HG03521 (cell line): ENCODE data around the gene UBE2E1.
"Not testable (repeated sequence)": the region's sequence is repeated elsewhere in the genome, so short reads cannot be mapped to it uniquely, and the experiment has no call there.

Source experiments
- ATAC-seq: cut with Tn5 transposase; IDR thresholded peaks from one replicate; pipeline ENCODE4 v1.9.1; 2021; ENCODE audit warnings: mild to moderate bottlenecking, moderate library complexity; ENCODE audit not compliant: unreplicated experiment

The UBE2E1 gene

DNA sequence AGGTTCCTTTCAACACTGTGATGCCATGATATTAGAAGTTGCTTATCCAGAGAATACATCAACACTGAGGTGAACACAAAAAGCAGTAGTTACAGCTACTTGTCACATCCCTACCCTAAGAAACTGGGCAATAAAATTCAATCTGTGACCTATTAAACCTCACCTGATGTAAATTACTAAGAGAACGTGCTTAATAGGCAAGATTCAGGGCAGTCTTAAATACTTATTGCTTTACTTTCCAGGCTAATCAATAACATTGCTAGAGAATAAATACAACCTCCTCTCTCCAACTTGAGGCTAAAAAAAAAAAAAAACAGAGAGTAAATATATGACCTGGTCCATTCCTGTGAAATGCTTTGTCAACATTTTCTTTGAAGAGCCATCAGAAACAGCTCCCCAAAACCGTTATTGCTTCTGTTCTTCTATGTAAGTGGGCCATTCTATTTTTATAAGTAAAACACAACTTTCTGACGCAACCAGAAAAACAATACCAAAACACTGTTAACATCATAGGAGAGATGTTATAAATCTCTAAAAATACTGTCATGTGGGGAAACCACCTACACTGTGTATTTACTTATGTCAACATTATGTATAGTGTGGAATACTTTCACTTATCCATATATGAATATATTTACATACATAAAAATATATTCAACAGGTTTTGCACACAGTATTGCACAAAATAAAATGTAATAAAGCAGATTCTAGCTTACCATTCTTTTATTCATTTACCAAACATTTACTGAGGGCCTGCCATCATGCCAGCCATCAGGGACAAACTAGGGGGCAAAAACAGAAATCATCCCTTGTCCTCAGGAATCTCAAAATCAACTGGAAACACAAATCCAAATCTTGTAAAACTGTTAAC, 108.4 kb downstream of the UBE2E1 start:
- no peak for ATAC-seq

DNA sequence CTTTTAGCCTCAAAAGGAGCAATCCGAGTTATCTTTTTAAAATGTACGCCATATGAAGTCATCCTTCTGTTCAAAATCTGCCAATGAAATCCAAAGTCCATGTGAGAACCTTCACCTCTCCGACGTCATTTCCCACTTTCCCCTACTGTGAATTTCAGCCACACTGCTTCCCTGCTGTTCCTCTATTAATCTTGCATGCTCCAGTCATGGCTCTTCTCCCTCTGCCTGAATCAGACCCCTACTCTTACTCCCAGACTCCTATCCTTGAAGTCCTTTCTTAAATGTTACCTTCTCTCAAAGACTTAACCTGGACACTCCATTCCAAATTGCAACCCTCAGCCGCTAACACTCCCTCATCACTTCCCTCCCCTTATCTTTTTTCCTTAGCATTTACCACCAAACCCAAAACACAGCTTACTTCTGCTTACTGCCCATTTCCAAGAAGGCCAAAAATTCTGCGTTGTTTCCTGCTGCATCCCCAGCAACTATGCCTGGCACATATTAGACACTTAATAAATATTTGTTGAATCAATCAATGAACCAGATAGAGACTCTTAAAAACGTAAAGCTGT, 109.9 kb downstream of the UBE2E1 start:
- ATAC-seq = no peak

DNA sequence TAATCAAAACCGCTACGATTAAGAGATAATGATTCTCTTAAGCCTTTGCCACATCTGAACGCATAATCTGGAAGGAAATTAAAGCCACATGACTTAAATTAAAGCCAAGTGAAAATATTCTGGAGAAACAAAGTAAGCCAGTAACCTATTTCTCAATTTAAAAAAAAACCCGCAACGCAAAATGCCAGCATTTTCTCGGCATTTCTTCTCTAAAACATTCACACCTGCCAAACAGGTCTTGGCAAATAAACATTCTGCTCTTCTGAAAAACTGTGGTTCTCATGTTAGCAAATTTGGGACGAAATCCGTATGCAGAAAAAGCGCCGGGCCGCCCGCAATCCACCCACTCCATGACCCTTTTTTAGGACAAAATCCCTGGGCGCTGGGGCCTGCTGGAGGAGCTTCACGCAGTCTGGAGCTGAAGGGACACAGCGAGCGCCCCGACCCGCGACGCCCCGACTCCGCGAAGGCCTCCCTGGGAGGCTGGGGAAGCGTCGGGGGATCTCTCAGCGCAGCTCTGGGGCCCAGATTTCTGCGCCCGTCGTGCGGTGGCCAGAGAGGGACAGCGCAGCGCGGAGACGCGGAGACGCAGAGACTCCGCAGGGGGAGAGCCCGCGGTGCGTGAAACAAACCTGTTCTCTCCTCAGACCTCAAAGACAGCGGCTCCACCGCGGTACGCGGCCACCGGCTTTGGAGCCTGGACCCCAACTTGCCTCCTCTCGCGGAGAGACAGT, 110.6 kb downstream of the UBE2E1 start:
- peak; percentile 34 for ATAC-seq

DNA sequence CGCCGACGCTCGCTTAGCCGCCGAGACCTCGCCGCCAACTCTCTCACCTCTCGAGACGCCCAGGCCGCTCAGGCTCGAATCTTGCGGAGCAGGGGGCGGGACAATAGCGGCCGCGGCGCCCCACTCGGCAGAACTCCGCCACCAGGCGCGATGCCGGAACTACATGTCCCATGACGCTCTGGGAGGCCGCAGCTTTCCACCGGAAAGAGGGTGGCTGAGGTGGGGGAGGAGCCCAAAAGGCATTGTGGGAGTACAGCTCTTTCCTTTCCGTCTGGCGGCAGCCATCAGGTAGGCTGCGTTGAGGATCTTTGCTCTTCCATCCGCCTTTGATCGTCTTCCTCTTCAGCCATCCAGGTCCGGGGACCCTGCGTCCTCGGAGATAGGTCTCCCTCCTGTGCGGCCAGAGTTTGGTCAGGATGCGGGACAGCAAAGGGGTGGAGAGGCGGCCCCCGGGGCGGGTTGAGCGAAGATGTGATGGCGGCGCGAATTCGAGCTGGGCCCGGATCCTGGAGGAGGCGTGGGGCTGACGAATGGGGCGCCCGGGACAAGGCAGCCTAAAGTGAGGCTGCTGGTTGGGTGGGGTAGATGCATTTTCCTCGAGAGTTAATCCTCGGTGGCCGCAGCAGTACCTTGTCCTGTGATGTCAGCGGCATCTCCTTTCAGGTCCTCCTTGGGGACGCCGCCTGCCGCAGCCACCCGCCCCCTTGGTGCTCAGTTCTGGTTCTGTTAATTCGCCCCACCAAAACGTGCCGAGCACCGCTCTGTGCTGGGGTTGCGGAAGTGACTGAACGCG, 111.3 kb downstream of the UBE2E1 start, which contains the start of the genes NKIRAS1 and RPL15:
TSS of gene NKIRAS1 (minus strand) at position 105 of the 793 bp plus-strand sequence. CDS start 6,086 bp downstream, outside the sequence.
TSS of gene RPL15 (plus strand) at position 247 of the 793 bp plus-strand sequence. CDS start 728 bp downstream, outside the sequence.
- peak; percentile 94 for ATAC-seq

DNA sequence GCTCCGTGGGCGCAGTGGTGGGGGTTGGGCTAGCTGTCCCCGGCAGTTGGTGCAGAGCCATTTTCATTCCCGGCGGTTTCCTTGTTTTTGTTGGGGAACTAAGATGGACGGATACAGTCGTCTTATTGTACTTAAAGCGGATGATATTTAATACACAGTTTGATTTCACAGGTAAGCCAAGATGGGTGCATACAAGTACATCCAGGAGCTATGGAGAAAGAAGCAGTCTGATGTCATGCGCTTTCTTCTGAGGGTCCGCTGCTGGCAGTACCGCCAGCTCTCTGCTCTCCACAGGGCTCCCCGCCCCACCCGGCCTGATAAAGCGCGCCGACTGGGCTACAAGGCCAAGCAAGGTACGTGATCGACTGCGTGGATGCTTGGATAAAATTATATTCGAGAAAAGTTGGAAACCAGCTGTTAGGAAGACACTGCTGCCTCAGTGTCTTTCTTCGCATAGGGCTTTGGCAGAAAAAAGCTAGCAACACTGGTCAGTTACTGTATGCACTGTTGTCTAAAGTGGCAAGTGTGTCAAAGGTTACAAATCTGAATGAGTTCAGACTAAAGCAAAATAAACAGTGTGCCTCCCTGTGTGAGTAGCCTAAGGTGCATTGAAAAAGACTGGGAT, 112.0 kb downstream of the UBE2E1 start:
- ATAC-seq = not testable (repeated sequence)

DNA sequence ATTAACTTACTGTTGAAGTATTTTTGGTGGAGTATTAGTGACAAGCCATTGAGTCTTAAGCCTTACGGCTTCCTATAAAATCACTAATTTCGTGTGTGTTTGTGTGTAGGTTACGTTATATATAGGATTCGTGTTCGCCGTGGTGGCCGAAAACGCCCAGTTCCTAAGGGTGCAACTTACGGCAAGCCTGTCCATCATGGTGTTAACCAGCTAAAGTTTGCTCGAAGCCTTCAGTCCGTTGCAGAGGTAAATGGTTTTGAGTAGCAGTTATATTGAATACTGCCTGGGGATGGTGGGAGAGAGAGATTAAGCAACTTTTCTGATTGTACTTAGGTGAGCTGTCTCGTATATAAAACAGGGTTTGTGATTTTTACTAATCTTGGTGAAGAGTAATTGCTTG, 112.6 kb downstream of the UBE2E1 start:
- not testable (repeated sequence) for ATAC-seq

DNA sequence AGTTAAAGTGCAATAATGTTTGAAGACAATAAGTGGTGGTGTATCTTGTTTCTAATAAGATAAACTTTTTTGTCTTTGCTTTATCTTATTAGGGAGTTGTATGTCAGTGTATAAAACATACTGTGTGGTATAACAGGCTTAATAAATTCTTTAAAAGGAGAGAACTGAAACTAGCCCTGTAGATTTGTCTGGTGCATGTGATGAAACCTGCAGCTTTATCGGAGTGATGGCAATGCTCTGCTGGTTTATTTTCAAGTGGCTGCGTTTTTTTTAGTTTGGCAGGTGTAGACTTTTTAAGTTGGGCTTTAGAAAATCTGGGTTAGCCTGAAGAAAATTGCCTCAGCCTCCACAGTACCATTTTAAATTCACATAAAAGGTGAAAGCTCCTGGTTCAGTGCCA, 113.9 kb downstream of the UBE2E1 start:
- no peak for ATAC-seq

DNA sequence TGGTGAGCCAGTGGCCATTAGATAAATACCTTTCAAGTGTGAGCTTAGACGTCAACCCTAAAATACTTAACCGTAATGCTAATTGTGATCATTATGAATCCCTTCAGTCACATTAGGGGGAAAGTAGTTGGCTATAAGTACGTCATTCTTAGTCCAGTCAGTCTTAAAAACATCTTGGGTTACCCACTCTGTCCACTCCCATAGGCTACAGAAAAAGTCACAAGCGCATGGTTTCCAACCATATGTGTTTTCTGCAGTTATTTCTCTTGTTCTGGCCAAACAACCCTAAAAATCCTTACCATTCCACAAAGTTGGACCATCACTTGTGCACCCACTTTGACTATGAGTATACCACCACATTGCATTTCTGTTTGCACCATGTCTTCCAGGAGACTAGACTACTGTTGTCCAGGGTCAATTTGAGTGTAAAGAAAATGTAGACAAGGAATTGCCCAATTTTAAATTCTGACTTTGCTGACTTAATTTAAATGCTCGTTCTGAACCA, 114.4 kb downstream of the UBE2E1 start:
- no peak for ATAC-seq

DNA sequence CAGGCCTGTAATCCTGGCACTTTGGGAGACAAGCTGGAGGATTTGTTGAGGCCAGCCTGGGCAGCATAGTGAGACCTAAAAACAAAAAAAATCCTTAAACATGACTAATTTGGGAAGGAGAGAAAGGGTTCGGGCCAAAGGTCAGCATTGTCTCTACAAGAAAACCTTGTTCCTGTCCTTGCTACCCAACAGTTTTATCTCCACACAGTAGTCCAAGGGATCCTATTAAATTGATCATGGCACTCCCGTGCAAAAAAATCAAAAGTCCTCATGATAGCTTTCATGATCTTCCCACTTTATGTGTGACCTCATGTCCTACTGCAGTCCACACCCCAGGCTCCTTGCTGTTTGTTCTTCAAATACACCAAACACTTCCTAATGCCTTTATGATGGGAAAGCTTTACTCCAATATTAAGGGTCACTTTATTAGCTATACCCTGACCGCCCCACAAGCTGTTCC, 115.3 kb downstream of the UBE2E1 start:
- ATAC-seq = no peak

DNA sequence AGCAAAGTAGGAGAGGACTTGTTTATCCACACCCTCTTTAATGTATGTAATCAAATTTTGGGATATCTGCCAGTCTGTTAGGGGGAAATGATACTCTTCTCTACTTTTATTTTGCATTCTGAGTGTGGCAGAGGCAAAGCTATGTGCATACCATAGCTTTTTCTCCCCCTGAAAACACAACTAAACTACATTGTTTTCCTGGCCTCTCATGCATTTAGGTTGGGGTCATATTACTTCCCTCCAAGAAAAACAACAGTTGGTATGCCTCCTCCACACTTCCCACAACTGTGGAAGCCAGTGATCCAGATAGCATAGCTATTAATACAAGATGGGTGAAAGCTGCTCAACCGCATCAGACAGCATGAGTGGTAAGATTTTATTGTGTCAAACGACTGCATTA, 118.0 kb downstream of the UBE2E1 start:
- no peak for ATAC-seq

DNA sequence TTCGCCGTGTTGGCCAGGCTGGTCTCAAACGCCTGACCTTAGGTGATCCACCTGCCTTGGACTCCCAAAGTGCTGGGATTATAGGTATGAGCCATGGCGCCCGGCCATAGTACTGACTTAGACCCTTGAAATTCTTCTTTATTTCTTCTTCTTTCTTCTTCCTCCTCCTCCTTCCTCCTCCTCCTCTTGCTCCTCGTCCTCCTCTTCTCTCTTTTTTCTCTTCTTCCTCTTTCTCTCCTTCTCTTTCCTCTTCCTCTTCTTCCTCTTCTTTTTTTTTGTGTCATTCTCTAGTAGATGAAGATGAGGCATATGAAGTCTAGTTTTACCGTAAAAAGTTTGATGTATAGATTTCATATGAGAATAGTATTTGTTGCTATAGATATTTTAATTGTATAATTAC, 120.5 kb downstream of the UBE2E1 start:
- ATAC-seq = no peak

DNA sequence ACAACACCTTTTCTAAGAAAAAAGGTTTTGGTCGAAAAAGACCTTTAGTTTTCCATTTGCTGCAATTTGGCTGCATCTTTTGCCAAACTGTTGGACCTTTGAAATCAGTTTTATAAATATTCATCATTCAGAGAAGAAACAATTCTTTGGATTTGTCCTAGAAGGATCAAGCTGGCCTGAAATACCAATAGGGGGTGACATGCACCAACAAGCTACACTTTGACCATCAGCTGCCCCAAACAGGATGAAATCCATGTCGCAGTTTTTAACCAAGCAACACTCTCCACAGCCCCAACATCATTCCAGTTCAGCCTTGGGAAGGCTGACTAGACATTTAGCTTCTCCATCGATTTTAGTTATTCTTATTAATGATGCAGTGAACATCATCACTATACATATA, 121.0 kb downstream of the UBE2E1 start:
- ATAC-seq = no peak

DNA sequence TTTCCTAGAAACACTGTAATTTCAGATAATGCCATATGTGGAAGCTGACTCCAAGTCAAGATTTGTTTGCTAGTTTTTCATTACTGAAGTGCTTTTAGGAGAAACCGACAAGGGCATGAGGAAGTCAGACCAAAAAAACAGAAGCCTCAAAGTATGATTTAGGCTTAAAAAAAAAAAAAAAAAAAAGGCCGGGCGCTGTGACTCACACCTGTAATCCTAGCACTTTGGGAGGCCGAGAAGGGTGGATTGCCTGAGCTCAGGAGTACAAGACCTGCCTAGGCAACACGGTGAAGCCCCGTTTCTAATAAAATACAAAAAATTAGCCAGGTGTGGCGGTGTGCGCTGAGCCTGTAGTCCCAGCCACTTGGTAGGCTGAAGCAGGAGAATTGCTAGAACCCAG, 122.8 kb downstream of the UBE2E1 start:
- ATAC-seq = no peak

DNA sequence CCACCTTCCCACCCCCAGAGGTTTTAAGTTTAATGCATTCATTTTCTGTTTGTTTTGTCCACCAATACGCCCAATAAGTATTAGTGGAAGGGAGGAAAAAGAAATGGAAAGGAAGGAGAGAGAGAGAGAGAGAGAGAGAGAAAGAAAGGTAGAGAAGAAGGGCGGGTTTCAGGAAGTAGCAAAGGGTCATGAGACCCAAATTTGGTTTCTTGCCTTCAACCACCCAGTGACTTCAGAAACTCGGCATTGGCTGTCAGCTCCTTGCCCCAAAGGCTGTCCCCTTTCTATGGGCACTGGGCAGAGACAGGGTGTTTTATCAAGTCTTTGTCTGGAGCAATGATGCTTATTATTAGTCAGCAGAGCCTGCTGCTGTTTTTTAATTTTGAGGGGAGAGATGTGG, 125.8 kb downstream of the UBE2E1 start:
- ATAC-seq = no peak

DNA sequence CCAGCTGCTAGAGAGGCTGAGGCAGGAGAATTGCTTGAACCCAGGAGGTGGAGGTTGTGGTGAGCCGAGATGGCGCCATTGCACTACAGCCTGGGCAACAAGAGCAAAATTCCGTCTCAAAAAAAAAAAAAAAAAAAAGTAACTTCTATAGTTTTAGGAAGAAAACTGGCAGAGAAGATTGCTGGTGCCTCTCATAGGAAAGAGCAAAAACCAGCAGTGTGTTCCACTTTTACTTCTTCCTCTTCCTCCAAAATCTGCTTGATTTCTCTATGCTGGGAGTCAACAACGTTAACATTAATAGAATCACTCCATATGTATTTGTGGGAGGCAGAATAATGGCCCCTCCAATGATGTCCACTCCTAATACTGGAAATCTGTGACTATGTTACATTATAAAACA, 126.8 kb downstream of the UBE2E1 start:
- no peak for ATAC-seq

DNA sequence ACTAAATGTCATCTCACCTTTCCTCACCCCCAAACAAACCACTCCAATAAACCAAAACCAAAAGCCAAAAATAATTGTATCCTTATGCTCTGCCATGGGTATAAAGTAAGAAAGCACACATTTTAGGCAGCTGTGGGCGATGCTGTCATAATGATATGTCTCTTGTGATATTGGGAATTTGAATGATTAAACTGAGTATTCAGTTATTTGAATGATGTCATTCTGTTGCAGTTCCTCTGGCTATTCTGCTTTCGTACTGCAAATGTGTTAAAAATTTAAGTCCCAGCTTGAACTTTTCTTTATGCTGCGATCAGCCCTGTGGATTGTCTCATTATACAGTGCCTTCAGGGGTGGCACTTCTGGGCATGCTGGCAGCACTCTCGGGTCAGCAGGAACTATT, 128.5 kb downstream of the UBE2E1 start:
- ATAC-seq = no peak

DNA sequence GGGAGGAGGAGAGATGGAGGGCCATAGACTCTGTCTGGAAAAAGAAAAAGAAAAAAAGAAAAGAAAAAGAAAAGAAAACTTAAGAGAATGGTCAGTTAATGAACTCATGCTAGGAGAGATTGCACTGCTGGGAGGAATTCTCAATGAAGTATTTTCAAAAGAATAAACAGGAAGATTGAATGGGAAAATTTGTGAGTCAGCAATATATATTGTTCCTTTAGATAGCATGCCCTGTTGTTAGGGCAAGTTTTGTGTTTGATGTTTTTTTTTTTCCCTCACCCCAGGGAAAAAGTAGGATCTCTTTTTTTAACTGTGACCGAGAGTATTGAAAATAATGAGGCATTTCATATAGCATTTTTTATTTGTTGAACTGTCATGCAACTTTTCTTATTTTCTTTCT, 131.5 kb downstream of the UBE2E1 start:
- ATAC-seq = no peak

DNA sequence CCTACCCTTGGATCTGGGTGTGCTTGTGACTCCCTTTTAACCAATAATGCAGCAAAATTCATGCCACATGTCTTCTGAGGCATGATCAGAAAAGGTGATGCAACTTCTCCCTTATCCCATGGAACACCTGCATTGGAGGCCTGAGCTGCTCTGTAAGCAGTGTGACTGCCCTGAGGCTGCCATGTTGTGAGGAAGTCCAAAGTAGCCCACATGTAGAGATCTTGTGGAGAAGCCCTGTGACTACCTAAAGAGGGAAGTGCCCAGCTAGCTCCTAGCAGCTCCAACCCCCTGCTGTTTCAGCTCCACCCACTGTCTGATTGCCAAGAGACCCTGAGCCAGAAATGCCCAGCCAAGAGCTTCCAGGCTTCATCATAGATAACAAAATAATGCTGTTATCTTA, 132.9 kb downstream of the UBE2E1 start:
- ATAC-seq = no peak

DNA sequence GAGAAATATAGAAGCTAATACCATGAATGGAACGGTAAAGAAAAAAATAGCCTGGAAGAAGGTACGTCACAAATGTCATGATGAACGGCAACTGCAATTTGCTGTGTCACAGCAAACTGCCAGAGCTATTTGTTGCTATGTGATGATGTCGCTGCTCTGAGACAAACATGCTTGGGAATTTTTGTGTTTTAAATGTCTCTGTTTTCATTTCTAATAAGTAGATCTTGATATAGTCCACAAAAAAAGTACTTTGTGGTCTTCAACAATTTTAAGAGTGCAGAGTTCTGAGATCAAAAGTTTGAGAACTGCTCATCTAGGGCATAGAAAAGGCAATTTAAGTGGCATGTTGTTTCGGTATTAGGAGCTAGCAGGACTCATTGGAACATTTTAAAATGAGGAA, 135.0 kb downstream of the UBE2E1 start:
- no peak for ATAC-seq
